ENCODE results near the gene RNPEP.

RNPEP gene

DNA sequence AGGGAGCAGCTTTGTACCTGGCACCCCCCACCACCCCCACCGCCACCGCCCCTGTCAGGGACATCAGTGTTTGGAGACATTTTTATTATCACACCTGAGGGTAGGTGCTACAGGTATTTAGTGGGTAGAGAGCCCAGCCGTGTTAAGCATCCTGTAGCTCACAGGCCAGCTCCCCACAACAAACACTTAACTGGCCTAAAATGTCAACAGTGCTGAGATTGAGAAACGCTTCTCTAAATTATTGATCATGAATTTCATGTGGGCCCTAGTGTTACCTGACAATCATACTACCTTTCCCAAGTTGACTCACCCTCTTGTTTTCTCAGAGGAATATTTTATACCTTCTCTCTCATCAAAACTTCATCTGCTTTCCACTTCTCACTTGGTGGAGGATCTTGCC lies 49.3 kb downstream of the RNPEP start:
- Histone ChIP-seq H3K9ac (ENCODE audit: low read depth, low read length, poor library complexity, severe bottlenecking) (no peak overlapping the region), H3K4me1 (ENCODE audit: insufficient read depth, low read length, poor library complexity, severe bottlenecking) (no peaks in the 10 kb centered on the region), H4K20me1 (ENCODE audit: insufficient read depth, low read length, poor library complexity, severe bottlenecking) (no peaks in the 10 kb centered on the region), H3K27me3 (ENCODE audit: insufficient read depth, low read length, poor library complexity, severe bottlenecking) (no peaks in the 10 kb centered on the region), H3K79me2 (ENCODE audit: insufficient read depth, low read length) (no peaks in the 10 kb centered on the region), H3K9me3 (ENCODE audit: insufficient read depth, low read depth, low read length) (no peaks in the 10 kb centered on the region), H2AFZ (ENCODE audit: low read length) (no peak overlapping the region), H3F3A (ENCODE audit: low read depth) (no peaks in the 10 kb centered on the region), H3K4me2 (ENCODE audit: low read depth, low read length, poor library complexity, severe bottlenecking) (no peak overlapping the region), H3K9me2 (replicated peaks; ENCODE audit: low read depth, low read length) (no peaks in the 10 kb centered on the region), H3K4me3 (ENCODE audit: low read length, poor library complexity, severe bottlenecking) (no peak overlapping the region), H3K36me3 (ENCODE audit: insufficient read depth, low read length) (no peaks in the 10 kb centered on the region)
- TF ChIP-seq EZH2phosphoT487 (IDR thresholded peaks at IDR 0.05; ENCODE audit: borderline replicate concordance): no peak
- TF ChIP-seq, protein P1, sequence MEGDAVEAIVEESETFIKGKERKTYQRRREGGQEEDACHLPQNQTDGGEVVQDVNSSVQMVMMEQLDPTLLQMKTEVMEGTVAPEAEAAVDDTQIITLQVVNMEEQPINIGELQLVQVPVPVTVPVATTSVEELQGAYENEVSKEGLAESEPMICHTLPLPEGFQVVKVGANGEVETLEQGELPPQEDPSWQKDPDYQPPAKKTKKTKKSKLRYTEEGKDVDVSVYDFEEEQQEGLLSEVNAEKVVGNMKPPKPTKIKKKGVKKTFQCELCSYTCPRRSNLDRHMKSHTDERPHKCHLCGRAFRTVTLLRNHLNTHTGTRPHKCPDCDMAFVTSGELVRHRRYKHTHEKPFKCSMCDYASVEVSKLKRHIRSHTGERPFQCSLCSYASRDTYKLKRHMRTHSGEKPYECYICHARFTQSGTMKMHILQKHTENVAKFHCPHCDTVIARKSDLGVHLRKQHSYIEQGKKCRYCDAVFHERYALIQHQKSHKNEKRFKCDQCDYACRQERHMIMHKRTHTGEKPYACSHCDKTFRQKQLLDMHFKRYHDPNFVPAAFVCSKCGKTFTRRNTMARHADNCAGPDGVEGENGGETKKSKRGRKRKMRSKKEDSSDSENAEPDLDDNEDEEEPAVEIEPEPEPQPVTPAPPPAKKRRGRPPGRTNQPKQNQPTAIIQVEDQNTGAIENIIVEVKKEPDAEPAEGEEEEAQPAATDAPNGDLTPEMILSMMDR (conservative IDR thresholded peaks at IDR 0.05; ENCODE audit: low read length): no peak

DNA sequence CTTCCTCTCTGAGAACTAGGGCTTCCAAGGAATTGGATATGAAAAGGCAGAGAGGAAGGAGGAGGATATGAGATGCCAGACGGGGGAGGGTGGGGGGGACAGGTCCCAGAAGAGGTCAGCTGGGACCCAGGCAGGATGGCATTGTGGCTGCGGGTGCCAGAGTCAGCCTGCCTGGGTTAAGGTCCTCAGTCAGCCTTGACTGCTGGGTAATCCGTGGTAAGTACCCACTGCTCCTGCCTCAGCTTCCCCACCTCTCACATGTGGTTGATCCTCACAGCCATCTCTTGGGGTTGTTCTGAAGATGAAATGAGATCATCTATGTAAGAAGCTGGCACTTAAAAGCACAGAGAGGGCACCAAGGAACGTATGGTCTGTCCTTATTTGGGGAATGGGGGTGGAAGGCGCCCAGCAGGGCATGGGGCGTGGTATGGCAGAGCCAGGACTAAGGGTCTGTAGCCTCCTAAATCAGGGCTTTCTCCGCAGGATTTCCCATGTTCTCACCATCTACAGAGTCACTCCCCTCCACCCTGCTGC lies 51.8 kb downstream of the RNPEP start:
- H4K20me1 ChIP-seq (ENCODE audit: insufficient read depth, low read length, poor library complexity, severe bottlenecking): no peaks in the 10 kb centered on the region
- no peaks in the 10 kb centered on the region for H3K9me2 ChIP-seq (replicated peaks; ENCODE audit: low read depth, low read length)
- no peak overlapping the region for H2AFZ ChIP-seq (ENCODE audit: low read length)
- no peak overlapping the region for H3K4me2 ChIP-seq (ENCODE audit: low read depth, low read length, poor library complexity, severe bottlenecking)
- H3K9me3 ChIP-seq (ENCODE audit: insufficient read depth, low read depth, low read length): no peaks in the 10 kb centered on the region
- H3F3A ChIP-seq (ENCODE audit: low read depth): no peaks in the 10 kb centered on the region
- H3K4me1 ChIP-seq (ENCODE audit: insufficient read depth, low read length, poor library complexity, severe bottlenecking): no peaks in the 10 kb centered on the region
- H3K36me3 ChIP-seq (ENCODE audit: insufficient read depth, low read length): no peaks in the 10 kb centered on the region
- H3K79me2 ChIP-seq (ENCODE audit: insufficient read depth, low read length): no peaks in the 10 kb centered on the region
- TF ChIP-seq, protein P1 (conservative IDR thresholded peaks at IDR 0.05; ENCODE audit: low read length): no peak
- no peak for TF ChIP-seq EZH2phosphoT487 (IDR thresholded peaks at IDR 0.05; ENCODE audit: borderline replicate concordance)
- no peak overlapping the region for H3K4me3 ChIP-seq (ENCODE audit: low read length, poor library complexity, severe bottlenecking)
- H3K27me3 ChIP-seq (ENCODE audit: insufficient read depth, low read length, poor library complexity, severe bottlenecking): no peaks in the 10 kb centered on the region
- no peak overlapping the region for H3K9ac ChIP-seq (ENCODE audit: low read depth, low read length, poor library complexity, severe bottlenecking)

DNA sequence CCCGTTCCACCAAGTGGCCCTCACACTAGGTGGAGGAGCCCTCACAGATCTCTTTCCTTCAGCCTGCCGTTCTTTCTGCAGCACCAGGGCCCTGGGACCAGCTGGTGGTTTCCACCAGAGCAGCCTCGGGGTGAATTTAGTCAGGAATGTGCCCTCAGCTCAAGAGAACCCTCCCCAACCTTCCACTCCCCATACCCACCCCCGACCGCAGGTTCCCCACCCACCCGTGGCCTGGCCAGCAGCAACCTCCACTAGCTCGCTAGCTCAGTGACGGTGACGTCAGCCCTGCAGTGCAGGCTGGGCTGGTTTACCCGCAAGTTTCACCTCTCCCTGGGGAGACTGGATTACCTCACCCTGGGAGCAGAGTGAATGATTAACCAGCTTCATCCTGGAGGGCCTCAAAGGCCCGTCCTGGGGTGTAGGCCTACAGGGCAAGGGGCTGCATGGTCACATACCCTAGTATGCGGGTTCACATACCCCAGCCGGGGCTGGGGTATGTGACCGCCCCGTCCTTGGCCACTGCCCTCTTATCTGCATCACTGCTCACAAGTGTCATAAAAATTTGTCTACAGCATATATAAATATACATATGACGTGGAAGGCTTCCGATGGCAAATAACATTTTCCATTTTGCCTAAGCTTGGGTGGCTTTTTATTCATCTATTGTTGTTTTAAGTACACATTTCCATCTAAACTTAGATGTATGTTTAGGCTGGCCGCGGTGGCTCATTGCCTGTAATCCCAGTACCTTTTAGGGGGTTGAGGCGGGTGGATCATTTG lies 52.4 kb downstream of the RNPEP start:
- Histone ChIP-seq H3K9me2 (replicated peaks; ENCODE audit: low read depth, low read length) (no peaks in the 10 kb centered on the region), H3K4me1 (ENCODE audit: insufficient read depth, low read length, poor library complexity, severe bottlenecking) (no peaks in the 10 kb centered on the region), H2AFZ (ENCODE audit: low read length) (no peak overlapping the region), H3K27me3 (ENCODE audit: insufficient read depth, low read length, poor library complexity, severe bottlenecking) (no peaks in the 10 kb centered on the region), H3K79me2 (ENCODE audit: insufficient read depth, low read length) (no peaks in the 10 kb centered on the region), H3K36me3 (ENCODE audit: insufficient read depth, low read length) (no peaks in the 10 kb centered on the region), H3K4me3 (ENCODE audit: low read length, poor library complexity, severe bottlenecking) (no peak overlapping the region), H3K9me3 (ENCODE audit: insufficient read depth, low read depth, low read length) (no peaks in the 10 kb centered on the region), H3K4me2 (ENCODE audit: low read depth, low read length, poor library complexity, severe bottlenecking) (no peak overlapping the region), H4K20me1 (ENCODE audit: insufficient read depth, low read length, poor library complexity, severe bottlenecking) (no peaks in the 10 kb centered on the region), H3F3A (ENCODE audit: low read depth) (no peaks in the 10 kb centered on the region), H3K9ac (ENCODE audit: low read depth, low read length, poor library complexity, severe bottlenecking) (no peak overlapping the region)
- TF ChIP-seq, protein P1 (conservative IDR thresholded peaks at IDR 0.05; ENCODE audit: low read length): no peak
- no peak for TF ChIP-seq EZH2phosphoT487 (IDR thresholded peaks at IDR 0.05; ENCODE audit: borderline replicate concordance)
